Measurements from ENCODE around the gene ADGRG6.
"Not testable (repeated sequence)": the region's sequence is repeated elsewhere in the genome, so short reads cannot be mapped to it uniquely, and the experiment has no call there.

The ADGRG6 gene

DNA sequence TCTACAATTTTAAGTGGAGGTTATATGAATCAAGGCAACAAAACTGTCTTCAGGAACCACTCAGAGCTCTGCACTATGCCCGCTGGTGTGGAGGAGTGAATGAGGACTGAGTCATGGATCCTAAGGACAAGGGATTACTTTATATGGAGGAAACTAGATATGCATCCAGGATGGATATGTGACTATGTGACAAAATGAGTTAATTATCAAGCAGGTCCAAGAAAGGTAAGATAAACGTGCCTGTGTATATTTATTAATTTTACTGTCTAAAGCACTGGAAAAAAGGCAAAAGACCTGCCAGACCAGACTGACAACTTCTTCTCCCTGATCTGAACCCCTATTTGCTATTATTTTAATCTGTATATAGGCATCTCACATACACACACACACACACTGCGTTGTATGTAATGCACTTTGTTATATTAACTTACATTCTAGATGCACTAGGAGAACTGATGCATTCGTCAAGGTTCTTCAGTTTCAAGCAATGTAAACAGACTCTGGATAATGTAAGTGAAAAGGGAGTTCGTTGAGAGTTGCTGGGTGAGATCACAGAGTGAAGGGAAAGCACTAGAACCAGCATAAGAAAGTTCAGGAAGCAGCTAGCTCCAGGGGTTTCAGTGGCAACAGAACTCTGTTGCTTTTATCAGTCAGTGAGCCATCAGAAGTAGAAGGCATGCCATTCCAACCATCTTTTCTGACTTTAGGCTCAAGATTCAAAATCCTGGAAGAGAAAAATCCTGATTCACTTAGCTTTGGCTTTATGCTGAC, 26.4 kb upstream of the ADGRG6 start:
- no peak overlapping the region for H3K27ac ChIP-seq (ENCODE audit: low read depth, low read length)
- 69% methylated on average over 5 of the region's 5 CpGs for WGBS

GRCh38 chr6:142276256-142276655, 25.6 kb upstream of the ADGRG6 start:
- H3K4me3 ChIP-seq (ENCODE audit: low read length) = no peak overlapping the region
- no peaks in the 10 kb centered on the region for H3K9me3 ChIP-seq (ENCODE audit: insufficient read depth, low read depth, low read length)
- no peaks in the 10 kb centered on the region for H3K27me3 ChIP-seq (ENCODE audit: insufficient read depth, low read length)
- no peaks in the 10 kb centered on the region for H3K36me3 ChIP-seq (ENCODE audit: insufficient read depth, low read length)
- no peak overlapping the region for H3K9ac ChIP-seq (ENCODE audit: low read depth, low read length)
- H3K27ac ChIP-seq (ENCODE audit: low read depth, low read length) = no peak overlapping the region
- WGBS = 97% methylated on average over 1 of the region's 1 CpG
- peaks cover 12% of the 10 kb centered on the region for H3K4me1 ChIP-seq (ENCODE audit: insufficient read depth, low read length)

More for the DNA sequence above, 26.4 kb upstream of the ADGRG6 start:
- H3K36me3 ChIP-seq (ENCODE audit: insufficient read depth, low read length) = no peaks in the 10 kb centered on the region
- H3K27me3 ChIP-seq (ENCODE audit: insufficient read depth, low read length) = no peaks in the 10 kb centered on the region
- no peak overlapping the region for H3K4me3 ChIP-seq (ENCODE audit: low read length)
- H3K9me3 ChIP-seq (ENCODE audit: insufficient read depth, low read depth, low read length) = no peaks in the 10 kb centered on the region
- no peak overlapping the region for H3K9ac ChIP-seq (ENCODE audit: low read depth, low read length)
- H3K4me1 ChIP-seq (ENCODE audit: insufficient read depth, low read length) = peaks cover 12% of the 10 kb centered on the region

DNA sequence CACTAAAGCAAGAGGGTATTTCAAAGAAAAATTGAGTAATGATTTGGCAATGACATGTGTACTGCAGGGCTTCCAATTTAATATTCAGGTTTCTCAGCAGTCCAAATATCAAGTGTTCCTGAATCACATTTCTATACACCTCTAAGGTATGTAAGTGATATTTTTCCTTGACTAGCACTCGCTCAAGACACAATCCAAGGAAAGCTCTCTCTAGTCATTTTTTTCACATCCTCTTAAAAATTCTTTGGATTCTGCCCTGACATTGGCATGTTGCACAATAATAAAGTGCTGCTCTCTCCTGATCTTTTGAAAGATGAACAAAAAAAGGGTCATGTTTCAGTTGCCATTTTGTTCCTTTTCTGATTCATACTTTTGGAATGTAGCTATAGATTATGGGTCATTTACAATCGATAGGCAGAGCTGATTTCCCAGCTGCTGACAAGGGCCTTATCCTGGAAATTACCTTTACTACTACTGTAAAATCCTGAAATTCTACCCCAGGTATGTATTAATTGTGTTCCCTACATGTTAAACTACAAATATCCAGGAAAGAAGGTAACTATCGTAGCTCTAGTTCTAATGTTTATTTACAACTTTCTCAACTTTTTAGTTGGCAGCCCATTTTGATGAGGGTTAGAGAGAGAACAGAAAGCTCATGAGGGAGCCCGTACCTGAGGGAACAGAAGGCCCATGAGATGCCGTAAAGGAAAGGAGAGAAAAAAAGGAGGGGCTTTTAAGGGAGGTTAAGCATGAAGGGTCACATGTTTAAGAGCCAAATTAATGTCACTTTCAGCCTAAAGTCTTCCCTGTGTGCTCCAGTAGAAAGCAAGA, 22.2 kb upstream of the ADGRG6 start:
- H3K27me3 ChIP-seq (ENCODE audit: insufficient read depth, low read length) = no peaks in the 10 kb centered on the region
- no peak overlapping the region for H3K4me3 ChIP-seq (ENCODE audit: low read length)
- no peaks in the 10 kb centered on the region for H3K9me3 ChIP-seq (ENCODE audit: insufficient read depth, low read depth, low read length)
- no peak overlapping the region for H3K9ac ChIP-seq (ENCODE audit: low read depth, low read length)
- H3K27ac ChIP-seq (ENCODE audit: low read depth, low read length) = no peak overlapping the region
- peaks cover 12% of the 10 kb centered on the region for H3K4me1 ChIP-seq (ENCODE audit: insufficient read depth, low read length)
- no peaks in the 10 kb centered on the region for H3K36me3 ChIP-seq (ENCODE audit: insufficient read depth, low read length)
- WGBS = 92% methylated on average over 4 of the region's 5 CpGs

GRCh38 chr6:142280265-142280664, 21.5 kb upstream of the ADGRG6 start:
- Histone ChIP-seq H3K4me1 (ENCODE audit: insufficient read depth, low read length) (peaks cover 11% of the 10 kb centered on the region), H3K27me3 (ENCODE audit: insufficient read depth, low read length) (no peaks in the 10 kb centered on the region), H3K36me3 (ENCODE audit: insufficient read depth, low read length) (no peaks in the 10 kb centered on the region), H3K9ac (ENCODE audit: low read depth, low read length) (no peak overlapping the region), H3K9me3 (ENCODE audit: insufficient read depth, low read depth, low read length) (no peaks in the 10 kb centered on the region), H3K4me3 (ENCODE audit: low read length) (no peak overlapping the region), H3K27ac (ENCODE audit: low read depth, low read length) (no peak overlapping the region)
- WGBS = 100% methylated on average over 1 of the region's 1 CpG

DNA sequence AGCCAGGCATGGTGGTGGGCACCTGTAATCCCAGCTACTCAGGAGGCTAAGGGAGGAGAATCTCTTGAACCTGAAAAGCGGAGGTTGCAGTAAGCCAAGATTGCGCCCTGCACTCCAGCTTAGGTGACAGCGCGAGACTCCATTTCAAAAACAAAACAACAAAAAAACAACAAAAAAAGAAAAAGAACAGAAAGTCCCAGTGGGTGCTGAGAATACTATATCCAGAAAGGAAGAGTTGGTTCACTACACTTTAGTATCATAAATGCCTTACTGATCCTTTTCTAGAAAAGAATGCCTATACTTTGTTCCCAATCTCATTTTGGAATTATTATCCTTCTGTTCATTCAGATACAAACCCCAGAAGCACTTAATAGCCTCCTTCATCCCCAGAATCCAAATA, 20.9 kb upstream of the ADGRG6 start:
- Histone ChIP-seq H3K4me1 (ENCODE audit: insufficient read depth, low read length) (peaks cover 4% of the 10 kb centered on the region; the same call in 1 of the 2 replicates), H3K9me3 (ENCODE audit: insufficient read depth, low read depth, low read length) (no peaks in the 10 kb centered on the region), H3K9ac (ENCODE audit: low read depth, low read length) (no peak overlapping the region), H3K27me3 (ENCODE audit: insufficient read depth, low read length) (no peaks in the 10 kb centered on the region), H3K4me3 (ENCODE audit: low read length) (no peak overlapping the region), H3K36me3 (ENCODE audit: insufficient read depth, low read length) (no peaks in the 10 kb centered on the region), H3K27ac (ENCODE audit: low read depth, low read length) (no peak overlapping the region)
- WGBS = 100% methylated on average over 4 of the region's 4 CpGs

DNA sequence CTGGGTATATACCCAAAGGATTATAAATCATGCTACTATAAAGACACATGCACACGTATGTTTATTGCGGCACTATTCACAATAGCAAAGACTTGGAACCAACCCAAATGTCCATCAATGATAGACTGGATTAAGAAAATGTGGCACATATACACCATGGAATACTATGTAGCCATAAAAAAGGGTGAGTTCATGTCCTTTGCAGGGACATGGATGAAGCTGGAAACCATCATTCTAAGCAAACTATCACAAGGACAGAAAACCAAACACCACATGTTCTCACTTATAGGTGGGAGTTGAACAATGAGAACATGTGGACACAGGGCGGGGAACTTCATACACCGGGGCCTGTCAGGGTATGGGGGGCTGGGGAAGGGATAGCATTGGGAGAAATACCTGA, 18.7 kb upstream of the ADGRG6 start:
- not testable (repeated sequence) for H3K9me3 ChIP-seq (ENCODE audit: insufficient read depth, low read depth, low read length); H3K9ac ChIP-seq (ENCODE audit: low read depth, low read length); H3K4me1 ChIP-seq (ENCODE audit: insufficient read depth, low read length); H3K27ac ChIP-seq (ENCODE audit: low read depth, low read length); H3K36me3 ChIP-seq (ENCODE audit: insufficient read depth, low read length); H3K4me3 ChIP-seq (ENCODE audit: low read length); H3K27me3 ChIP-seq (ENCODE audit: insufficient read depth, low read length)
- WGBS = 100% methylated on average over 2 of the region's 4 CpGs

GRCh38 chr6:142284419-142284818, 17.4 kb upstream of the ADGRG6 start:
- Histone ChIP-seq H3K9me3 (ENCODE audit: insufficient read depth, low read depth, low read length) (no peaks in the 10 kb centered on the region), H3K27ac (ENCODE audit: low read depth, low read length) (no peak overlapping the region), H3K4me1 (ENCODE audit: insufficient read depth, low read length) (peaks cover 2% of the 10 kb centered on the region; the same call in 1 of the 2 replicates), H3K36me3 (ENCODE audit: insufficient read depth, low read length) (no peaks in the 10 kb centered on the region), H3K4me3 (ENCODE audit: low read length) (no peak overlapping the region), H3K9ac (ENCODE audit: low read depth, low read length) (no peak overlapping the region), H3K27me3 (ENCODE audit: insufficient read depth, low read length) (no peaks in the 10 kb centered on the region)
- 100% methylated on average over 1 of the region's 1 CpG for WGBS

GRCh38 chr6:142285235-142286087, 16.3 kb upstream of the ADGRG6 start:
- H3K4me3 ChIP-seq (ENCODE audit: low read length) = no peak overlapping the region
- no peaks in the 10 kb centered on the region for H3K4me1 ChIP-seq (ENCODE audit: insufficient read depth, low read length)
- H3K27me3 ChIP-seq (ENCODE audit: insufficient read depth, low read length) = no peaks in the 10 kb centered on the region
- H3K9me3 ChIP-seq (ENCODE audit: insufficient read depth, low read depth, low read length) = no peaks in the 10 kb centered on the region
- H3K27ac ChIP-seq (ENCODE audit: low read depth, low read length) = no peak overlapping the region
- no peak overlapping the region for H3K9ac ChIP-seq (ENCODE audit: low read depth, low read length)
- no peaks in the 10 kb centered on the region for H3K36me3 ChIP-seq (ENCODE audit: insufficient read depth, low read length)
- 95% methylated on average over 9 of the region's 9 CpGs for WGBS

DNA sequence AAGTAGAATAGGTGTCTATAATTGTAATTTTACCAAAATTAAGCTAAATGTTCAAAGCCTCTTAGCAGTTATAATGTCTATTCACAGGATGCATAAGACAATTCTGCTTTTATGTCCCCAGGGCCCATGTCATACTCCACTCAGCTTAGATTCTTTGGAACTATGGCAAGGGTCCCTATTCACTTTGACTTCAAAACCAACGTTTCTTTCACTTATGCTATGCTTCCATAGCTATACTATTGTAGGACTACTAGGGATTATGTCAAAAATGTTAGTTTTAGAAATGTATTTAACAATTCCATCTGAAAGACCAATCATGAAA, 15.8 kb upstream of the ADGRG6 start:
- H3K27ac ChIP-seq (ENCODE audit: low read depth, low read length) = no peak overlapping the region
- no peaks in the 10 kb centered on the region for H3K4me1 ChIP-seq (ENCODE audit: insufficient read depth, low read length)
- H3K9ac ChIP-seq (ENCODE audit: low read depth, low read length) = no peak overlapping the region
- H3K4me3 ChIP-seq (ENCODE audit: low read length) = no peak overlapping the region
- H3K27me3 ChIP-seq (ENCODE audit: insufficient read depth, low read length) = no peaks in the 10 kb centered on the region
- no peaks in the 10 kb centered on the region for H3K36me3 ChIP-seq (ENCODE audit: insufficient read depth, low read length)
- no CpG with 5 or more reads among the region's 1 CpG for WGBS
- no peaks in the 10 kb centered on the region for H3K9me3 ChIP-seq (ENCODE audit: insufficient read depth, low read depth, low read length)

DNA sequence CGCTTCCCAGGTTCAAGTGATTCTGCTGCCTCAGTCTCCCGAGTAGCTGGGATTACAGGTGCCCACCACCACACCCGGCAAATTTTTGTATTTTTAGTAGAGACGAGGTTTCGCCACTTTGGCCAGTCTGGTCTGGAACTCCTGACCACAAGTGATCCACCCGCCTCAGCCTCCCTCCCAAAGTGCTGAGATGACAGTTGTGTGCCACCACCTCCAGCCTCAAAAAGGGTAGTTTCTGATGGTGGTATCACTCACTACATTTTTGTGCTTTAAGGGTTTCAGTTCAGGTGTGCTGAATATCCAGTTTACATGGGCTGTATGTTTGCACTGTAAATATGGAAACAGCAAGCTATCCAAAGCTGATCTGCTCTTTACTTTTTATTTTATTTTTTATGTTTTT, 12.1 kb upstream of the ADGRG6 start:
- no peaks in the 10 kb centered on the region for H3K27me3 ChIP-seq (ENCODE audit: insufficient read depth, low read length)
- H3K36me3 ChIP-seq (ENCODE audit: insufficient read depth, low read length) = no peaks in the 10 kb centered on the region
- no peak overlapping the region for H3K27ac ChIP-seq (ENCODE audit: low read depth, low read length)
- 91% methylated on average over 6 of the region's 6 CpGs for WGBS
- H3K9me3 ChIP-seq (ENCODE audit: insufficient read depth, low read depth, low read length) = no peaks in the 10 kb centered on the region
- H3K4me3 ChIP-seq (ENCODE audit: low read length) = no peak overlapping the region
- no peak overlapping the region for H3K9ac ChIP-seq (ENCODE audit: low read depth, low read length)
- no peaks in the 10 kb centered on the region for H3K4me1 ChIP-seq (ENCODE audit: insufficient read depth, low read length)

GRCh38 chr6:142290851-142291250, 11.0 kb upstream of the ADGRG6 start:
- Histone ChIP-seq H3K4me1 (ENCODE audit: insufficient read depth, low read length) (no peaks in the 10 kb centered on the region), H3K9me3 (ENCODE audit: insufficient read depth, low read depth, low read length) (no peaks in the 10 kb centered on the region), H3K4me3 (ENCODE audit: low read length) (no peak overlapping the region), H3K27me3 (ENCODE audit: insufficient read depth, low read length) (no peaks in the 10 kb centered on the region), H3K9ac (ENCODE audit: low read depth, low read length) (no peak overlapping the region), H3K36me3 (ENCODE audit: insufficient read depth, low read length) (no peaks in the 10 kb centered on the region), H3K27ac (ENCODE audit: low read depth, low read length) (no peak overlapping the region)
- 91% methylated on average over 5 of the region's 5 CpGs for WGBS

Measured in HUES64 (cell line).